ENCODE measurements around the gene TOX2.

The TOX2 gene

DNA sequence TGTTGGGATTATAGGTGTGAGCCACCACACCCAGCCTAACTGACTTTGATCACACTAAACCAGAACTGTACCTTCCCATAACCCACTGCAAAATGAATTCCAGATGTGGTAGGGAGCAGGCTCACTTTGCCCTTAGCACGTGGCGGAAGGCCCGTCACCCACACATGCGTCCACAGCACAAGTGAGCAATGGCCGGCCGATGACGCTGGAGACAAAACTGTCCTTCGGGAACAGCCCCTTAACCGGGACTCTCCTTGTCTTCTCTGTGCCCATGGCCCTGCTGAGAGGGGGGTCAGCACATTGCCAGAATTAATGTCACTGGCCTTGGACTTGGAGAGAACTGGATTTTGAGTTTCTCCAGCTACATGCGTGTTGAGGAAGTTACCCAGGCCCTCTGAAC, 107.2 kb downstream of the TOX2 start:
- CTCF ChIA-PET: no interaction called here
- Histone ChIP-seq H3K9me3 (ENCODE audit: control insufficient read depth, insufficient read depth, low read depth, low read length) (no peaks in the 10 kb centered on the region), H3K27ac (ENCODE audit: extremely low read depth, low read depth, low read length) (no peak overlapping the region), H3K36me3 (ENCODE audit: control insufficient read depth in 2 of 2, insufficient read depth in 1 of 2, low read length in 2 of 2) (no peaks in the 10 kb centered on the region), H3K4me1 (ENCODE audit: control insufficient read depth, insufficient read depth, low read length) (peaks cover 23% of the 10 kb centered on the region), H3K4me3 (ENCODE audit: low read depth, low read length) (no peak overlapping the region)
- no peak for TF ChIP-seq ZNF23 (tag by site-specific recombination; IDR thresholded peaks at IDR 0.05; ENCODE audit: borderline replicate concordance)
- TF ChIP-seq, protein P1, sequence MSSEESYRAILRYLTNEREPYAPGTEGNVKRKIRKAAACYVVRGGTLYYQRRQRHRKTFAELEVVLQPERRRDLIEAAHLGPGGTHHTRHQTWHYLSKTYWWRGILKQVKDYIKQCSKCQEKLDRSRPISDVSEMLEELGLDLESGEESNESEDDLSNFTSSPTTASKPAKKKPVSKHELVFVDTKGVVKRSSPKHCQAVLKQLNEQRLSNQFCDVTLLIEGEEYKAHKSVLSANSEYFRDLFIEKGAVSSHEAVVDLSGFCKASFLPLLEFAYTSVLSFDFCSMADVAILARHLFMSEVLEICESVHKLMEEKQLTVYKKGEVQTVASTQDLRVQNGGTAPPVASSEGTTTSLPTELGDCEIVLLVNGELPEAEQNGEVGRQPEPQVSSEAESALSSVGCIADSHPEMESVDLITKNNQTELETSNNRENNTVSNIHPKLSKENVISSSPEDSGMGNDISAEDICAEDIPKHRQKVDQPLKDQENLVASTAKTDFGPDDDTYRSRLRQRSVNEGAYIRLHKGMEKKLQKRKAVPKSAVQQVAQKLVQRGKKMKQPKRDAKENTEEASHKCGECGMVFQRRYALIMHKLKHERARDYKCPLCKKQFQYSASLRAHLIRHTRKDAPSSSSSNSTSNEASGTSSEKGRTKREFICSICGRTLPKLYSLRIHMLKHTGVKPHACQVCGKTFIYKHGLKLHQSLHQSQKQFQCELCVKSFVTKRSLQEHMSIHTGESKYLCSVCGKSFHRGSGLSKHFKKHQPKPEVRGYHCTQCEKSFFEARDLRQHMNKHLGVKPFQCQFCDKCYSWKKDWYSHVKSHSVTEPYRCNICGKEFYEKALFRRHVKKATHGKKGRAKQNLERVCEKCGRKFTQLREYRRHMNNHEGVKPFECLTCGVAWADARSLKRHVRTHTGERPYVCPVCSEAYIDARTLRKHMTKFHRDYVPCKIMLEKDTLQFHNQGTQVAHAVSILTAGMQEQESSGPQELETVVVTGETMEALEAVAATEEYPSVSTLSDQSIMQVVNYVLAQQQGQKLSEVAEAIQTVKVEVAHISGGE (tag by site-specific recombination; conservative IDR thresholded peaks at IDR 0.05; ENCODE audit: low read depth): no peak
- TF ChIP-seq ZNF112 (tag by site-specific recombination; IDR thresholded peaks at IDR 0.05): no peak
- TF ChIP-seq IKZF3 (tag by site-specific recombination; IDR thresholded peaks at IDR 0.05): no peak
- TF ChIP-seq ZEB2 (tag by site-specific recombination; IDR thresholded peaks at IDR 0.05): no peak
- TF ChIP-seq ZNF843 (tag by site-specific recombination; IDR thresholded peaks at IDR 0.05): no peak
- TF ChIP-seq ZNF146 (tag by site-specific recombination; IDR thresholded peaks at IDR 0.05): no peak
- no peak for TF ChIP-seq ZNF600 (tag by site-specific recombination; IDR thresholded peaks at IDR 0.05)
- TF ChIP-seq BCL11A (tag by site-specific recombination; IDR thresholded peaks at IDR 0.05; ENCODE audit: low read depth): no peak
- TF ChIP-seq, protein P2, sequence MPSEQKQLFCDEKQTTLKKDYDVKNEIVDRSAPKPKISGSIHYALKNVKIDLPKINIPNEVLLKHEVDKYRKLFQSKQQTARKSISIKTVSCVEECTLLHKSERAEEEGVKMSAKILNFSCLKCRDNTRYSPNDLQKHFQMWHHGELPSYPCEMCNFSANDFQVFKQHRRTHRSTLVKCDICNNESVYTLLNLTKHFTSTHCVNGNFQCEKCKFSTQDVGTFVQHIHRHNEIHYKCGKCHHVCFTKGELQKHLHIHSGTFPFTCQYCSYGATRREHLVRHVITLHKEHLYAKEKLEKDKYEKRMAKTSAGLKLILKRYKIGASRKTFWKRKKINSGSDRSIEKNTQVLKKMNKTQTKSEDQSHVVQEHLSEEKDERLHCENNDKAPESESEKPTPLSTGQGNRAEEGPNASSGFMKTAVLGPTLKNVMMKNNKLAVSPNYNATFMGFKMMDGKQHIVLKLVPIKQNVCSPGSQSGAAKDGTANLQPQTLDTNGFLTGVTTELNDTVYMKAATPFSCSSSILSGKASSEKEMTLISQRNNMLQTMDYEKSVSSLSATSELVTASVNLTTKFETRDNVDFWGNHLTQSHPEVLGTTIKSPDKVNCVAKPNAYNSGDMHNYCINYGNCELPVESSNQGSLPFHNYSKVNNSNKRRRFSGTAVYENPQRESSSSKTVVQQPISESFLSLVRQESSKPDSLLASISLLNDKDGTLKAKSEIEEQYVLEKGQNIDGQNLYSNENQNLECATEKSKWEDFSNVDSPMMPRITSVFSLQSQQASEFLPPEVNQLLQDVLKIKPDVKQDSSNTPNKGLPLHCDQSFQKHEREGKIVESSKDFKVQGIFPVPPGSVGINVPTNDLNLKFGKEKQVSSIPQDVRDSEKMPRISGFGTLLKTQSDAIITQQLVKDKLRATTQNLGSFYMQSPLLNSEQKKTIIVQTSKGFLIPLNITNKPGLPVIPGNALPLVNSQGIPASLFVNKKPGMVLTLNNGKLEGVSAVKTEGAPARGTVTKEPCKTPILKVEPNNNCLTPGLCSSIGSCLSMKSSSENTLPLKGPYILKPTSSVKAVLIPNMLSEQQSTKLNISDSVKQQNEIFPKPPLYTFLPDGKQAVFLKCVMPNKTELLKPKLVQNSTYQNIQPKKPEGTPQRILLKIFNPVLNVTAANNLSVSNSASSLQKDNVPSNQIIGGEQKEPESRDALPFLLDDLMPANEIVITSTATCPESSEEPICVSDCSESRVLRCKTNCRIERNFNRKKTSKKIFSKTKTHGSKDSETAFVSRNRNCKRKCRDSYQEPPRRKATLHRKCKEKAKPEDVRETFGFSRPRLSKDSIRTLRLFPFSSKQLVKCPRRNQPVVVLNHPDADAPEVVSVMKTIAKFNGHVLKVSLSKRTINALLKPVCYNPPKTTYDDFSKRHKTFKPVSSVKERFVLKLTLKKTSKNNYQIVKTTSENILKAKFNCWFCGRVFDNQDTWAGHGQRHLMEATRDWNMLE (tag by site-specific recombination; conservative IDR thresholded peaks at IDR 0.05; ENCODE audit: low read depth): no peak
- TF ChIP-seq, protein P3, sequence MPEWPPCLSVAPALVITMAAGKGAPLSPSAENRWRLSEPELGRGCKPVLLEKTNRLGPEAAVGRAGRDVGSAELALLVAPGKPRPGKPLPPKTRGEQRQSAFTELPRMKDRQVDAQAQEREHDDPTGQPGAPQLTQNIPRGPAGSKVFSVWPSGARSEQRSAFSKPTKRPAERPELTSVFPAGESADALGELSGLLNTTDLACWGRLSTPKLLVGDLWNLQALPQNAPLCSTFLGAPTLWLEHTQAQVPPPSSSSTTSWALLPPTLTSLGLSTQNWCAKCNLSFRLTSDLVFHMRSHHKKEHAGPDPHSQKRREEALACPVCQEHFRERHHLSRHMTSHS (tag by site-specific recombination; IDR thresholded peaks at IDR 0.05): no peak
- POLR2A ChIA-PET: no interaction called here

DNA sequence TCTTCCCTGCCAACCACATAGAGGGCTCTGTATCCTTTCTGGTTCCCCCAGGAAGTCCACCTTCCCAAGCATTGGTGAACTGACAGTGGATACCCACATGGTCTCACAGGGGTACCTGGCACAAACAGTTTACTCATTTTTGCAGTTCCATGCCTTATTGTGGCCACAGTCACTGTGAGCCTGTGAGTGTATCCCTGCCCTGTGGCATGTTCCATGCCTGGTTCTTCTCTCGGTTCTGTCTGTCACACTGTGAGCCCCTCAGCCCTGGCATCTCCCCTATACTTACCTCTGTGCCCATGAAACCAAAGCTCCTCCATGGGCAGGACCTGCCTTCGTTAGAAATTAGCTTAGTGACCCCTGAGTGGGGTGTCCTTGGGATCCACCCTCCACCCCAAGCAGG, 107.8 kb downstream of the TOX2 start:
- peaks cover 23% of the 10 kb centered on the region for H3K4me1 ChIP-seq (ENCODE audit: control insufficient read depth, insufficient read depth, low read length)
- TF ChIP-seq ZNF16 (tag by site-specific recombination; IDR thresholded peaks at IDR 0.05; ENCODE audit: low read depth): no peak
- no peak for TF ChIP-seq KLF1 (tag by site-specific recombination; IDR thresholded peaks at IDR 0.05)
- no peaks in the 10 kb centered on the region for H3K36me3 ChIP-seq (ENCODE audit: control insufficient read depth in 2 of 2, insufficient read depth in 1 of 2, low read length in 2 of 2)
- POLR2A ChIA-PET: no interaction called here
- H3K9me3 ChIP-seq (ENCODE audit: control insufficient read depth, insufficient read depth, low read depth, low read length): no peaks in the 10 kb centered on the region
- CTCF ChIA-PET: interaction anchor here (0.6 kb wide), 1 partner anchor 58 kb away, joined by 3 read pairs; no protein-coding TSS in a partner anchor
- no peak overlapping the region for H3K4me3 ChIP-seq (ENCODE audit: low read depth, low read length)
- H3K27ac ChIP-seq (ENCODE audit: extremely low read depth, low read depth, low read length): no peak overlapping the region

Data from HEK293 (cell line).